GM19452 (cell line): ENCODE measurements around the gene SLC29A1.
"Not testable (repeated sequence)": the region's sequence is repeated elsewhere in the genome, so short reads cannot be mapped to it uniquely, and the experiment has no call there.

Experiments used
- ATAC-seq: cut with Tn5 transposase; IDR thresholded peaks from one replicate; pipeline ENCODE4 v1.9.1; 2021; ENCODE audit not compliant: unreplicated experiment

Gene SLC29A1

GRCh38 chr6:44193307-44193910, 30.0 kb upstream of the SLC29A1 start:
- ATAC-seq = no peak

GRCh38 chr6:44194326-44194725, 29.1 kb upstream of the SLC29A1 start:
- ATAC-seq = no peak

- ATAC-seq = not testable (repeated sequence)
Observed at GRCh38 chr6:44196351-44196750, 27.0 kb upstream of the SLC29A1 start.

- ATAC-seq = no peak
Observed at GRCh38 chr6:44198684-44199083, 24.7 kb upstream of the SLC29A1 start.

GRCh38 chr6:44199883-44200282, 23.5 kb upstream of the SLC29A1 start:
- no peak for ATAC-seq

- ATAC-seq = no peak
Observed at GRCh38 chr6:44201200-44201599, 22.2 kb upstream of the SLC29A1 start.

GRCh38 chr6:44201638-44202303, 21.6 kb upstream of the SLC29A1 start:
- ATAC-seq = no peak

GRCh38 chr6:44202332-44202971, 20.9 kb upstream of the SLC29A1 start:
- ATAC-seq = no peak

- ATAC-seq = no peak
Observed at GRCh38 chr6:44202972-44203750, 20.2 kb upstream of the SLC29A1 start.

- no peak for ATAC-seq
Observed at GRCh38 chr6:44203955-44204354, 19.4 kb upstream of the SLC29A1 start.

GRCh38 chr6:44207966-44208365, 15.4 kb upstream of the SLC29A1 start:
- no peak for ATAC-seq

GRCh38 chr6:44211284-44211683, 12.1 kb upstream of the SLC29A1 start:
- no peak for ATAC-seq

GRCh38 chr6:44214307-44214706, 9.1 kb upstream of the SLC29A1 start:
- ATAC-seq = no peak

- no peak for ATAC-seq
Observed at GRCh38 chr6:44216677-44217331, 6.6 kb upstream of the SLC29A1 start, which contains the start of gene MYMX. Gene MYMX (plus strand): TSS chr6:44216926. CDS start chr6:44217472, 546 bp downstream.

GRCh38 chr6:44217332-44218143, 5.9 kb upstream of the SLC29A1 start:
- ATAC-seq = no peak

GRCh38 chr6:44219053-44219814, 4.2 kb upstream of the SLC29A1 start:
- peak; percentile 52 for ATAC-seq

GRCh38 chr6:44219815-44220784, 3.3 kb upstream of the SLC29A1 start:
- ATAC-seq = no peak

GRCh38 chr6:44220913-44221290, 2.5 kb upstream of the SLC29A1 start:
- ATAC-seq = no peak
